Tibial nerve (tissue), 4 donors: Measurements from ENCODE around the gene SPTSSA. TPM values are rescaled to one million over a fixed set of nuclear protein-coding genes. Genes with fewer than 3 reads are reported as not detected.

Experiments
- DNase-seq, 2 donors: peaks; one replicate each; pipeline ENCODE4 v3.0.0-alpha.2; 2019; ENCODE audit warnings: low spot score in 2 of 2
- H3K27ac ChIP-seq, 4 donors: fragments of 200-600 bp; sonication (generic) in 3 of 4; one replicate each; pipeline ENCODE4 v1.5.1; 2017 to 2019; ENCODE audit warnings: mild to moderate bottlenecking in 1 of 4
- H3K27me3 ChIP-seq, 2 donors: fragments of 200-600 bp; sonication (generic) in 1 of 2; one replicate each; pipeline versions ENCODE4 v1.5.1 to v1.6.0; 2017 to 2019
- H3K36me3 ChIP-seq, 3 donors: fragments of 200-600 bp; sonication (generic); one replicate each; pipeline ENCODE4 v1.5.1; 2018 to 2019
- H3K4me1 ChIP-seq, 4 donors: fragments of 200-600 bp; sonication (generic) in 3 of 4; one replicate each; pipeline ENCODE4 v1.5.1; 2017 to 2019
- H3K4me3 ChIP-seq, 4 donors: fragments of 200-600 bp; sonication (generic) in 3 of 4; one replicate each; pipeline ENCODE4 v1.5.1; 2017 to 2019; ENCODE audit warnings: mild to moderate bottlenecking in 1 of 4, moderate library complexity in 1 of 4
- H3K9me3 ChIP-seq, 4 donors: fragments of 200-600 bp; sonication (generic) in 3 of 4; one replicate each; pipeline ENCODE4 v1.5.1; 2017 to 2019
- EP300 ChIP-seq, 2 donors: sonication (generic); formaldehyde crosslinking; IDR thresholded peaks; one replicate each; pipeline ENCODE4 v1.6.1; 2017; ENCODE audit warnings: antibody characterized with exemption in 2 of 2, mild to moderate bottlenecking in 1 of 2
- POLR2A ChIP-seq, 2 donors: fragments of 450-650 bp; IDR thresholded peaks; one replicate each; pipeline ENCODE4 v1.6.1; 2017; ENCODE audit warnings: antibody characterized with exemption in 2 of 2, mild to moderate bottlenecking in 2 of 2, moderate library complexity in 2 of 2
- WGBS, 2 donors: methylation state at CpG; one replicate each; pipeline ENCODE4 v1.1.5; 2018; 5-methylcytosine and 5-hydroxymethylcytosine counted together
- total RNA-seq, 4 donors: library from RNA; depleted of rRNA; stranded (reverse); fragments of >200 nt; gene quantifications; one replicate each; pipeline ENCODE4 v1.1.0, GENCODE V29; 2016
- TF ChIP-seq, protein P1 (sequence below), 5 experiments: fragments of 200-600 bp in 3 of 5; fragments of 450-650 bp in 2 of 5; sonication (generic) in 3 of 5; IDR thresholded peaks; one replicate each; pipeline ENCODE4 v1.5.1; 2016 to 2019; ENCODE audit warnings: antibody characterized with exemption in 5 of 5, mild to moderate bottlenecking in 3 of 5, moderate library complexity in 2 of 5

SPTSSA gene
- total RNA-seq, 4 donors from 2014 or later, result 13.7 to 28.8 (median 19.6) TPM

DNA sequence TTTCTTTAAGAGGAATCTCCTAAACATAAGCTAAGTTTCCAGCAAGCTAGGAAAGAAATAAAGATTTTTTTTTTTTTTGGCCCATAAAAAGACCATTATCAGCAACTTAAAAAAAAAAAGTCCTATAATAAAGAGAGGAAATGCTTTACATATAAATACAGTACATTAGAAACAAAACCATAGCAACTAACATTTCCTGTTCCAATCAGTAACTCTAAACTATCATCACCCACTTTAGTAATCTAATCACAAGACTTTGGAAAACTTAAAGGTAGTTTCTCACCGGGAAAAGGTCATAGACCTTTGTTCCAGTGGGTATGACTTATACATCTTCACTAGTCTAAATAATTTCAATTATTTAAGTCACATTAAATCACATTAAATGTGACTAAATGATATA, 11.1 kb downstream of the SPTSSA start:
- Histone ChIP-seq H3K4me1 (peaks cover 0 to 10% (median 0%) of the 10 kb centered on the region in 4 donors), H3K9me3 (no peaks in the 10 kb centered on the region), H3K36me3 (peaks cover 0 to 45% (median 0%) of the 10 kb centered on the region in 3 donors), H3K4me3 (no peak overlapping the region), H3K27ac (no peak overlapping the region), H3K27me3 (no peaks in the 10 kb centered on the region)
- 47 to 63% methylated on average over 1 of the region's 1 CpG for WGBS, 2 donors
- no peak for TF ChIP-seq EP300 (IDR thresholded peaks at IDR 0.05)
- no peak for TF ChIP-seq POLR2A (IDR thresholded peaks at IDR 0.05)
- no peak for DNase-seq

DNA sequence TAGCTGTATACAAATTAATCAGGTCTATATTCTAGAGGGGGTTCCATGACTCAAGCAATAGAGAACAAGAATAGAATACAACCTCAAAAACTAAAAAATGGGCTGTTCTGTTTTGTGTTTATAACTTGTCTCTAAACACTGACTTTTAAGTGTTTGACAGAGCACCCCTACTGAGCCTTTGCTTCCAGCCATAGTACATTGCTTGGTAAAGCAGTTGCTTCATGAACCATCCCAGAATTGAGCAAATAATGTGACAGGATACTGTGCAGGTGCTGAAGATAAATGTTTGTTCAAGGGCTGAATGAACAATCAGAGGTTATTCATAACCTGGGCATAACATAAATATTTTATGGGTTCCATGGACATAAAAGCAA, 11.5 kb downstream of the SPTSSA start:
- Histone ChIP-seq H3K27ac (no peak overlapping the region), H3K36me3 (peaks cover 0 to 40% (median 0%) of the 10 kb centered on the region in 3 donors), H3K9me3 (no peaks in the 10 kb centered on the region), H3K4me3 (no peak overlapping the region), H3K27me3 (no peaks in the 10 kb centered on the region), H3K4me1 (peaks cover 0 to 10% (median 0%) of the 10 kb centered on the region in 4 donors)
- no peak for DNase-seq
- TF ChIP-seq EP300 (IDR thresholded peaks at IDR 0.05) (no peak), POLR2A (IDR thresholded peaks at IDR 0.05) (no peak)
- TF ChIP-seq, protein P1, sequence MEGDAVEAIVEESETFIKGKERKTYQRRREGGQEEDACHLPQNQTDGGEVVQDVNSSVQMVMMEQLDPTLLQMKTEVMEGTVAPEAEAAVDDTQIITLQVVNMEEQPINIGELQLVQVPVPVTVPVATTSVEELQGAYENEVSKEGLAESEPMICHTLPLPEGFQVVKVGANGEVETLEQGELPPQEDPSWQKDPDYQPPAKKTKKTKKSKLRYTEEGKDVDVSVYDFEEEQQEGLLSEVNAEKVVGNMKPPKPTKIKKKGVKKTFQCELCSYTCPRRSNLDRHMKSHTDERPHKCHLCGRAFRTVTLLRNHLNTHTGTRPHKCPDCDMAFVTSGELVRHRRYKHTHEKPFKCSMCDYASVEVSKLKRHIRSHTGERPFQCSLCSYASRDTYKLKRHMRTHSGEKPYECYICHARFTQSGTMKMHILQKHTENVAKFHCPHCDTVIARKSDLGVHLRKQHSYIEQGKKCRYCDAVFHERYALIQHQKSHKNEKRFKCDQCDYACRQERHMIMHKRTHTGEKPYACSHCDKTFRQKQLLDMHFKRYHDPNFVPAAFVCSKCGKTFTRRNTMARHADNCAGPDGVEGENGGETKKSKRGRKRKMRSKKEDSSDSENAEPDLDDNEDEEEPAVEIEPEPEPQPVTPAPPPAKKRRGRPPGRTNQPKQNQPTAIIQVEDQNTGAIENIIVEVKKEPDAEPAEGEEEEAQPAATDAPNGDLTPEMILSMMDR (IDR thresholded peaks at IDR 0.05), result no peak

DNA sequence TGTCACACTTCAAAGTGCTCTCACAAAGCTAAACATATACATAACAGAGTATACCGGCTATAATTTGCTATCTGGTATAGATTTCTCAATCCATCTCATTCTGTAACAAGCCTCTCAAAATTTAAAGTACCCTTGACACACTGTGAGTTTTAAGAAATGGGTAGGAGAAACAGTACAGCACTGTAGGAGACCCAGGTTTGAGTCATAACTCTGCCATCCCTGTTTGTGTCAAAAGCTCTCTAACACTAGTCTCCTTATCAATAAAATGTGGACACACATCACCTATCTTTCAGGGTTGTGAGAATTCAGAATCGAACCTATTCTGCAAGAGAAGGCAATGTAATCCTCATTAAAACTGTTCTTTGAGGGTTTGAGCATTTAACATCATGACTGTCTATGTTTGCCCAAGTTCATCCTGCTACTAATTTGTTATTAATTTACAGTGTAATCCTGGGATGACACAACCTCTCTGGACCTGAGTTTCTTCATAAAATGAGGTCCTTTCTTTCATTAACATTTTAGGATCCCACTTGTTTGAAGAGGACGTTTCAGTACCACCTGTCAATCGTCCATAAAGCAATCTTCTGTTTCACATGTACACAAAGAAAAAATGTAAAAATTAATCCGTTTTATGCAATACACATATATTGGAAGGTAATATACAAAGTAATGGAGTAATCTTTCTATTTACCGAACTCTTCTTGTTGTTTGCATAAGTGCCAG, 12.1 kb downstream of the SPTSSA start:
- Histone ChIP-seq H3K27me3 (no peaks in the 10 kb centered on the region), H3K36me3 (peaks cover 0 to 35% (median 0%) of the 10 kb centered on the region in 3 donors), H3K9me3 (no peaks in the 10 kb centered on the region), H3K4me3 (no peak overlapping the region), H3K27ac (no peak overlapping the region), H3K4me1 (peaks cover 0 to 10% (median 0%) of the 10 kb centered on the region in 4 donors)
- DNase-seq, result no peak
- TF ChIP-seq POLR2A (IDR thresholded peaks at IDR 0.05), result no peak
- TF ChIP-seq, protein P1 (IDR thresholded peaks at IDR 0.05), result no peak
- WGBS, 2 donors, result 89 to 90% methylated on average over 6 of the region's 6 CpGs

DNA sequence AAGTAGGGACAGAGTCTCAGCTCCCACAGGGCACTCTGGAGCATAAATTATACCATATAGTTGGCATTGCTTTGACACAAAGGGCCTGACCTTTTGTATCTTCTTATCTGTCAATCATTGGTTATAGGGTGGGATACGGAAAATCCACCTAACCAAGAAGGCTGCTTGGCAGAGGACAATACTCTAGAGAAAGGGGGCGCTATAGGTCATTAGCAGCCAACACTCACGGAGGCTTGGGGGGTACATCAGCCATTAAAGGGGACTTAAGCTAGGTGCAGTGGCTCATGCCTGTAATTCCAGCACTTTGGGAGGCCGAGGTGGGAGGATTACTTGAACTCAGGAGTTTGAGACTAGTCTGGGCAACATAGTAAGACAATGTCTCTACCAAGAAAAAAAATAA, 22.9 kb downstream of the SPTSSA start:
- TF ChIP-seq, protein P1 (IDR thresholded peaks at IDR 0.05), result no peak
- TF ChIP-seq POLR2A (IDR thresholded peaks at IDR 0.05) (no peak), EP300 (IDR thresholded peaks at IDR 0.05) (no peak)
- no peak overlapping the region for H3K4me3 ChIP-seq
- WGBS, 2 donors, result 75 to 91% methylated on average over 4 of the region's 4 CpGs
- H3K9me3 ChIP-seq, result no peaks in the 10 kb centered on the region
- H3K27me3 ChIP-seq, result no peaks in the 10 kb centered on the region
- H3K27ac ChIP-seq, result no peak overlapping the region
- H3K4me1 ChIP-seq, result peaks cover 0 to 18% (median 8%) of the 10 kb centered on the region in 4 donors
- DNase-seq, result no peak
- no peaks in the 10 kb centered on the region for H3K36me3 ChIP-seq

DNA sequence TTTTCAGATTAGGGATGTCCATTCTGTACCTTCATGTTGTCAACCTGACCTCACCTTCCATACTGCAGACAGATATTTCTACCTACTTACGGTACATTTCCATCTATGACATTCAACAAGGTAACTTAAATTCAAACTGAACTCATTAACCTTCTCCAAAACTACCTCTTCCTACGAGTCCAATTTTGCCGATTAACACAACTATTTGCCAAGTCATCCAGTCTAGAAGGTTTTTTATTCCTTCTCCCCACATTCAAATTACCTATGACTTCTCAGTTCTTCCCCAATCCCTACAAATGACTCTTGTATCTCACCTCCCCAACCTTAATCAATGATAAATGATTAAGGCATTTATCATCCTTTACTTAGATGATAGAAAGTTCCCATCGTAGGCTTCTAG, 23.6 kb downstream of the SPTSSA start:
- no peaks in the 10 kb centered on the region for H3K9me3 ChIP-seq
- 97 to 98% methylated on average over 4 of the region's 4 CpGs for WGBS, 2 donors
- TF ChIP-seq POLR2A (IDR thresholded peaks at IDR 0.05) (no peak), EP300 (IDR thresholded peaks at IDR 0.05) (no peak)
- TF ChIP-seq, protein P1 (IDR thresholded peaks at IDR 0.05), result no peak
- no peak overlapping the region for H3K4me3 ChIP-seq
- H3K4me1 ChIP-seq, result peaks cover 0 to 18% (median 8%) of the 10 kb centered on the region in 4 donors
- peaks cover 0 to 5% (median 0%) of the 10 kb centered on the region in 3 donors for H3K36me3 ChIP-seq
- H3K27me3 ChIP-seq, result no peaks in the 10 kb centered on the region
- no peak overlapping the region for H3K27ac ChIP-seq
- no peak for DNase-seq
